Frontal cortex (tissue), 4 donors: Measurements from ENCODE around the gene ZMAT5. TPM values are rescaled to one million over a fixed set of nuclear protein-coding genes. Genes with fewer than 3 reads are reported as not detected.

Source experiments
- DNase-seq, 2 donors: peaks; one replicate each; pipeline ENCODE4 v3.0.0; 2012; ENCODE audit warnings: low spot score in 2 of 2
- FAIRE-seq: peaks from 2 replicates; lab custom pipeline; 2012; peaks lifted over from hg19 to GRCh38; lab: Jason Lieb, UNC
- total RNA-seq: library from RNA; depleted of rRNA; stranded (reverse); fragments of >200 nt; gene quantifications from one replicate; pipeline ENCODE4 v1.2.3, GENCODE V29; 2014
- donor health status: control.
- donor health status: control.
- donor health status: control.

ZMAT5 gene
- total RNA-seq, 1 donor from 2014 or later: 13.9 TPM

- no peak for FAIRE-seq
- DNase-seq: peak; percentile 74 to 82
Observed at GRCh38 chr22:29716814-29717545, 49.8 kb downstream of the ZMAT5 start.

- no peak for DNase-seq
- FAIRE-seq: no peak
Observed at GRCh38 chr22:29715705-29716104, 51.1 kb downstream of the ZMAT5 start.

GRCh38 chr22:29715240-29715639 lies 51.6 kb downstream of the ZMAT5 start:
- no peak for FAIRE-seq
- DNase-seq: no peak

GRCh38 chr22:29713156-29713727 lies 53.6 kb downstream of the ZMAT5 start:
- no peak for DNase-seq

GRCh38 chr22:29712119-29712518 lies 54.7 kb downstream of the ZMAT5 start:
- FAIRE-seq (no peak), DNase-seq (no peak)

More at GRCh38 chr22:29713156-29713727, 53.6 kb downstream of the ZMAT5 start:
- FAIRE-seq: no peak

GRCh38 chr22:29710922-29711593 lies 55.7 kb downstream of the ZMAT5 start:
- no peak for DNase-seq
- FAIRE-seq: no peak

- no peak for DNase-seq
- no peak for FAIRE-seq
Observed at GRCh38 chr22:29710193-29710592, 56.6 kb downstream of the ZMAT5 start.

- no peak for FAIRE-seq
- no peak for DNase-seq
Observed at GRCh38 chr22:29707471-29707870, 59.3 kb downstream of the ZMAT5 start.

GRCh38 chr22:29707010-29707409 lies 59.8 kb downstream of the ZMAT5 start:
- DNase-seq (no peak), FAIRE-seq (no peak)

- FAIRE-seq (no peak), DNase-seq (no peak)
Observed at GRCh38 chr22:29706486-29706885, 60.3 kb downstream of the ZMAT5 start.

- FAIRE-seq (no peak), DNase-seq (no peak)
Observed at GRCh38 chr22:29705651-29706050, 61.2 kb downstream of the ZMAT5 start.

- DNase-seq (peak; percentile 60 to 68), FAIRE-seq (no peak)
Observed at GRCh38 chr22:29704528-29705285, 62.1 kb downstream of the ZMAT5 start.

- FAIRE-seq (no peak), DNase-seq (no peak)
Observed at GRCh38 chr22:29703569-29704195, 63.1 kb downstream of the ZMAT5 start.

- DNase-seq: no peak
- no peak for FAIRE-seq
Observed at GRCh38 chr22:29702931-29703501, 63.8 kb downstream of the ZMAT5 start.

- FAIRE-seq: no peak
- no peak for DNase-seq
Observed at GRCh38 chr22:29702000-29702930, 64.5 kb downstream of the ZMAT5 start.

GRCh38 chr22:29701155-29701999 lies 65.4 kb downstream of the ZMAT5 start:
- FAIRE-seq: no peak
- no peak for DNase-seq

- FAIRE-seq: no peak
- DNase-seq: no peak
Observed at GRCh38 chr22:29700900-29701154, 66.0 kb downstream of the ZMAT5 start.
